ENCODE results near the gene MBNL3.

Gene MBNL3

DNA sequence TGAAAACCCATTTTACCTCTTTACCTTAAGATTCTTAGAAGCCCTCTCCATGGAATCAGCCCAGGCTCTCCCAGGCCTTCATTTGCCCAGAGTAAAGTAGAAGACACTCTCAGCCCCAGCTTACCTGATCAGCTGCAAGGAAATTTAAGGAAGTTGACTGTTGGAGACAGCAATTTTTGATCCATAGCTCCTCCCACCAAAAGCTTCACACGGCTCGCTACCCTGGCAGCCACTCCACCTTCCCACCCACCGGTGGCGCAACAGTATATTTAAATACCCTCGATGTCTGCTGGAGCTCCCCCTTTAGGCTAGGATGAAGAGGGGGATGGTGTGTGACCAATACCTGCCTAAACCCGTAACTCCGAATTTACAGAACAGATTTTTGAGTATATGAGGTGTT, 75.4 kb downstream of the MBNL3 start:
- Histone ChIP-seq H3K27me3 (ENCODE audit: control insufficient read depth, insufficient read depth, low read length) (peaks cover 13% of the 10 kb centered on the region), H3K4me3 (ENCODE audit: low read length) (peak overlapping the region; percentile 60), H3K9ac (ENCODE audit: low read length) (no peak overlapping the region), H3K27ac (ENCODE audit: low read length) (no peak overlapping the region), H3K4me1 (ENCODE audit: control insufficient read depth, low read depth, low read length) (peaks cover 36% of the 10 kb centered on the region), H3K36me3 (ENCODE audit: control insufficient read depth, low read depth, low read length) (no peaks in the 10 kb centered on the region), H3K9me3 (ENCODE audit: control insufficient read depth, low read depth, low read length) (peaks cover 16% of the 10 kb centered on the region)

DNA sequence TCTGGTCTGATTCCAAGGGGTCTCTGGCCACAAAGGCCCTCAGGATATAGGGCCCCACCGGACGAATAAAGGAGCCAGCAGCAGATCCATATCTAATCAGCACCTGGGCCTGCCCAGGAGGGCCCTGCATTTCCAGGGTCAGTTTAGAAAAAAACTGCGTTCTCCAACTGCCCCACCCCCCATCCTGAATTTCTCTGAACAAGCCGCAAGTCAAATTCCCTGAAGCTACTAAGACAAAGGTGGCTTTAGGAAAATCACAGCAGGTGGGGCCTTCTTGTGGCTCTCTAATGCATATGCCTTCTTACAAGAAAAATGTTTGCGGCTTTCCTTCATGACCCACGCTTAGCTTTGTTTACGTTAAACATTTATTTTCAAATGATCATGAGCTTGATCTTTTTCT, 76.6 kb downstream of the MBNL3 start:
- Histone ChIP-seq H3K9me3 (ENCODE audit: control insufficient read depth, low read depth, low read length) (peaks cover 14% of the 10 kb centered on the region), H3K4me1 (ENCODE audit: control insufficient read depth, low read depth, low read length) (peaks cover 41% of the 10 kb centered on the region), H3K9ac (ENCODE audit: low read length) (no peak overlapping the region), H3K4me3 (ENCODE audit: low read length) (peak overlapping the region; percentile 60), H3K27ac (ENCODE audit: low read length) (no peak overlapping the region), H3K36me3 (ENCODE audit: control insufficient read depth, low read depth, low read length) (no peaks in the 10 kb centered on the region), H3K27me3 (ENCODE audit: control insufficient read depth, insufficient read depth, low read length) (peaks cover 13% of the 10 kb centered on the region)

DNA sequence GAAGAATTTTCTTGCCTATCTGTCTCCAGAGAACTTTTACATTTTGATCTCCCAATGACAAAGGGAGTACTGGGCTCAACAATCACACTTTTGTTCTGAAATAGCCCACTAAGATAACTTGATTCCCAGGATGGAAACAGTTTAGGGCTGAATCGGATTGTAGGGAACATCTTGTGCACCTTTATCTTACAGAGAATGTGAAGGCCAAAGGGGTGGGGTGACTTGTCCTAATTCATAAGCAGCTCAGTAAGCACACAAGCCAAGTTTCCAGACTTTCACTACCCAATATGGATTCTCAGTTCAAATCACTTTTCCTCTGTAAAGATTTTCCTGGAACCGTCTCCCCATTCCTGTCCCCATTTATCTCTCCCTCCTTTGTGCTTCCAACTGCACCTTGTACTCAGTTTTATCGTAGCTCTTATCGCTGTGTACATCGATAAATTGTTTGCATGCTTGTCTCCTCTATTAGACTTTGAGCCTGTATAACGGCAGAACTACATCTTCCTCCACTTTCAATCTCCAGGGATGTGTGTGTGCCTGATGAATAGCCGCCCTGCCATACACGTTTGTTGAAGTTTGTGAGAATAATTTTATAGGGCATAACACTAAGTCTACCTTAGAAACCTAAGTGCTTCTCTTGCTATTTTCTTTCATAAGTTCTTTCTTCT, 77.4 kb downstream of the MBNL3 start:
- Histone ChIP-seq H3K27ac (ENCODE audit: low read length) (no peak overlapping the region), H3K27me3 (ENCODE audit: control insufficient read depth, insufficient read depth, low read length) (peaks cover 13% of the 10 kb centered on the region), H3K4me1 (ENCODE audit: control insufficient read depth, low read depth, low read length) (peaks cover 41% of the 10 kb centered on the region), H3K9ac (ENCODE audit: low read length) (no peak overlapping the region), H3K36me3 (ENCODE audit: control insufficient read depth, low read depth, low read length) (no peaks in the 10 kb centered on the region), H3K4me3 (ENCODE audit: low read length) (peak overlapping the region; percentile 60), H3K9me3 (ENCODE audit: control insufficient read depth, low read depth, low read length) (peaks cover 14% of the 10 kb centered on the region)

DNA sequence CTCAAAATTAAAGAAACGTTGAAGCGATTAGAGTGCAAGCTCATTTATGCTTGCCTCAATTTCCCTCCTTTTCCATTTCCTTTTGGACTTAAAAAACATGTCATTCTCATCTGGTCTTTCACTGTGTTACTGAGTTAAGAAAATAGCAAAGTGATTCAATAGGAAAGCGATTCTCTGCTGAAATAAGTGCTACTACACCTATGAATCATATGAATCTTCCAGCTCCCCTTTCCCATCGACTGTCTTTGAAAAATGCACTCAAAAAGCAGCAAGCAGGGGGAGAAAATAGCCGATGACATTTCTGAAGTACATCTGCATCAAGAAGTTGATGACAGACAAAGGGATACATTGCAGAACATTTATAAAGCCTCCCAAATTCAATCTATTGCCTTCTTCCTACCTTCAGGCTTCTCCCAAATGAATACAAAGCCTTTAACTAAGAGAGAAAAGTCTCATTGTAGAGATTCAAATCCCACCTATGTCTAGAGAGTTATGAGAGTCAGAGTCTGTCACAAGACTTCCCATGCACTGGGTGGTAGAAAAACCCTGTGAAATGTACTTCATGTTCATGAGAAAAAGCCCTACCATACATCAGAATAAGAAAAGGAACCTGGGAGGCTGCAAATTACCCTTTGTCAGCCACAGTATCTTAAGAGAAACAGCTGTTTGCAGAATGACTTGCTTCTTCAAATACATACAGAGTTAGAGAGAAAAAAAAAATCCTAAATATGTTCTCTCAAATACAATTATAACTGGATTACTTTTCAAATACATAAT, 78.9 kb downstream of the MBNL3 start:
- H3K9me3 ChIP-seq (ENCODE audit: control insufficient read depth, low read depth, low read length): peaks cover 16% of the 10 kb centered on the region
- peaks cover 13% of the 10 kb centered on the region for H3K27me3 ChIP-seq (ENCODE audit: control insufficient read depth, insufficient read depth, low read length)
- H3K9ac ChIP-seq (ENCODE audit: low read length): no peak overlapping the region
- peaks cover 41% of the 10 kb centered on the region for H3K4me1 ChIP-seq (ENCODE audit: control insufficient read depth, low read depth, low read length)
- no peak overlapping the region for H3K27ac ChIP-seq (ENCODE audit: low read length)
- no peaks in the 10 kb centered on the region for H3K36me3 ChIP-seq (ENCODE audit: control insufficient read depth, low read depth, low read length)
- peak overlapping the region; percentile 31 for H3K4me3 ChIP-seq (ENCODE audit: low read length)

DNA sequence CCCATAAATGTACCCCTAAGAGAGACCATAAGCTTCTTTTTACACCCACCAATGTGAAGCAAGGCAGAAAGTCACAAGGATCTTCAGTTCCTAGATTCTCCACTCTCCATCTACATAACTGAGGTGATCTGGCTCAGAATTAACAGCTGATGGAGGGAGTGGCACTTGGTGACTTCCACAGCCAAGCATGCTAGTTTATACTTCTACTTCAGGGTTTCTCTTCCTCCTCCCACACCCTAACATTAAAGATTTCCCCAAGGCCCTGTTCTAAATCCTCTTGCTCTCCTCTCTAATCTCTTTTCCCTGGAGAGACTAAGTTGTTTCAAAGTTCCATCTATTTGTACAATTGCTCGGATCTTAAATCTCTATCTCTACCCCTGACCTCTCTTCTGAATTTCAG, 81.1 kb downstream of the MBNL3 start:
- peaks cover 33% of the 10 kb centered on the region for H3K4me1 ChIP-seq (ENCODE audit: control insufficient read depth, low read depth, low read length)
- peaks cover 9% of the 10 kb centered on the region for H3K9me3 ChIP-seq (ENCODE audit: control insufficient read depth, low read depth, low read length)
- H3K4me3 ChIP-seq (ENCODE audit: low read length): no peak overlapping the region
- no peak overlapping the region for H3K9ac ChIP-seq (ENCODE audit: low read length)
- H3K27ac ChIP-seq (ENCODE audit: low read length): no peak overlapping the region
- H3K36me3 ChIP-seq (ENCODE audit: control insufficient read depth, low read depth, low read length): no peaks in the 10 kb centered on the region
- peaks cover 8% of the 10 kb centered on the region for H3K27me3 ChIP-seq (ENCODE audit: control insufficient read depth, insufficient read depth, low read length)

DNA sequence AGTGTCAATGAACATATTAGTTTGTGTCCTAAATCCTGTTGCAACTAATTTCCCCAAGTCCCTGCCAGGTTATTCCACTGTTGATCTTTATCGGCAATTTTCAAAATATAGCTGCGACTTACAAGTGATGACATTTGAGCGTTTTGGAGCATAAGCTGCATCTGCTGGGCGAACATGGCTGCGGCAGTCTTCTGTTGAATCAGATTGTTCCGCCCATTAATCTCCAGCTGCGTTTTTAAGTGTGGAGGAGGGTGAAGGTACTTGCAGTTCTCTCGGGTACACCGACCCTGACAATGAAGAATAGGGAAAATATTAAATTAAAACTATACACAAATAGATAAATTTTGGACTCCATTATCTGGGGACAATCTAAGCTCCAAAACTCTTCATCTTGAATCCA, 82.7 kb downstream of the MBNL3 start:
- peaks cover under 1% of the 10 kb centered on the region for H3K27me3 ChIP-seq (ENCODE audit: control insufficient read depth, insufficient read depth, low read length)
- H3K4me1 ChIP-seq (ENCODE audit: control insufficient read depth, low read depth, low read length): peaks cover 25% of the 10 kb centered on the region
- H3K9ac ChIP-seq (ENCODE audit: low read length): no peak overlapping the region
- H3K36me3 ChIP-seq (ENCODE audit: control insufficient read depth, low read depth, low read length): no peaks in the 10 kb centered on the region
- H3K27ac ChIP-seq (ENCODE audit: low read length): no peak overlapping the region
- H3K9me3 ChIP-seq (ENCODE audit: control insufficient read depth, low read depth, low read length): peaks cover 9% of the 10 kb centered on the region
- H3K4me3 ChIP-seq (ENCODE audit: low read length): no peak overlapping the region

DNA sequence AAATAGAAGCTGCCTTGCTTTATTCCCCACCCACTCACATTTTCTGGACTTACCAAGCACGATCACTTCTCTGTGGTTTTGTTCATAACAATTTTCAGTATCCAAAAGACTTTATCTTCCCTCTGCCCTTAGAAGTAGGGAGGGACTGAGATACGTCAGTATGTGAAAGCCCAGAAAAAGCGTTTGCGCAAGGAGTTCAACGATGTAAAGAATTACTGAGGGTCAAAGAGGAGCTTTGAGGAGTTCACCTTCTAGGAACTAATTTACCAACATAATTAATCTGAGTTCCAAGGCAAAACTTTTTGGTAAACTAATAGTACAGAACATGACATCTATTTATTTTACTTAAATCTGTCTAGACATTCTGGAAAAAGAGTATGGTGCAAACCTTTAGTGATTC, 84.6 kb downstream of the MBNL3 start:
- H3K27ac ChIP-seq (ENCODE audit: low read length): no peak overlapping the region
- no peak overlapping the region for H3K4me3 ChIP-seq (ENCODE audit: low read length)
- H3K4me1 ChIP-seq (ENCODE audit: control insufficient read depth, low read depth, low read length): peaks cover 9% of the 10 kb centered on the region
- no peaks in the 10 kb centered on the region for H3K36me3 ChIP-seq (ENCODE audit: control insufficient read depth, low read depth, low read length)
- no peak overlapping the region for H3K9ac ChIP-seq (ENCODE audit: low read length)
- peaks cover 11% of the 10 kb centered on the region for H3K9me3 ChIP-seq (ENCODE audit: control insufficient read depth, low read depth, low read length)
- no peaks in the 10 kb centered on the region for H3K27me3 ChIP-seq (ENCODE audit: control insufficient read depth, insufficient read depth, low read length)

DNA sequence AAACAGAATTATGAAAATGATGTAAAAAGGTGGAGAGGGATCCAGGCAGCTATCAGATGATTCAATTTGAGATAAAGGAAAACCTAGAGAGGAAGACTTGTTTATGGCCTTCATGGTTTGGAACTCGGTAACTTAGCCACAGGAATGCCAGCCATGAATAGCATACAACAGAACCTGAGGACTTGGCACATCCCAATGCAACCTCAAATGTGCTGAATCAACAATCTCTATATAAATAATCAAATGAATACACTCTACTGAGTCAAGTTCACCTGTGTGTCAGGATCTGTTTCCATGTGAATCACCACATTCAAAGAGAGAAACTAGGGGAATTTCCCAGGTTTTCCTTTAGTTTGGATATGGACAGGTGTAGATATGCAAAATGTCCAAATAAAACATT, 86.9 kb downstream of the MBNL3 start:
- no peak overlapping the region for H3K9ac ChIP-seq (ENCODE audit: low read length)
- H3K9me3 ChIP-seq (ENCODE audit: control insufficient read depth, low read depth, low read length): peaks cover 11% of the 10 kb centered on the region
- no peaks in the 10 kb centered on the region for H3K36me3 ChIP-seq (ENCODE audit: control insufficient read depth, low read depth, low read length)
- no peaks in the 10 kb centered on the region for H3K4me1 ChIP-seq (ENCODE audit: control insufficient read depth, low read depth, low read length)
- no peak overlapping the region for H3K4me3 ChIP-seq (ENCODE audit: low read length)
- H3K27ac ChIP-seq (ENCODE audit: low read length): no peak overlapping the region
- no peaks in the 10 kb centered on the region for H3K27me3 ChIP-seq (ENCODE audit: control insufficient read depth, insufficient read depth, low read length)

DNA sequence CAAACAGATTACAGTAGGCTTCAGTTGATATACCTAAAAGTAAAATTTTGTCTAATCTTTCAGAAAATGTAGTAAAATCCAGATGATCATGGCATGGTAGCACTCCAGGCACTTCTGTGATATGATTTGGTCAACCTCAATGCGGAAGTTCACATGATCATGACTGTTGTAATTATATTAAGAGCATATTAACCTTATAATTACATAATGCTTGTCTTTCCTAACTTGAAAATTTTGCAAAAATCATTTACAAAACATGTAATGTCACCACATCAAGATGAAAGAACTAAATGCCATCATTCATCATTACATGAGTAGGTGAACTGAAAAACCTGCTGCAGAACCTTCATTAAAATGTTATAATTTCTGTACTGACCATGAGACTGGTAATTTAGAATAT, 88.1 kb downstream of the MBNL3 start:
- H3K36me3 ChIP-seq (ENCODE audit: control insufficient read depth, low read depth, low read length): no peaks in the 10 kb centered on the region
- no peaks in the 10 kb centered on the region for H3K4me1 ChIP-seq (ENCODE audit: control insufficient read depth, low read depth, low read length)
- H3K27ac ChIP-seq (ENCODE audit: low read length): no peak overlapping the region
- peaks cover 5% of the 10 kb centered on the region for H3K9me3 ChIP-seq (ENCODE audit: control insufficient read depth, low read depth, low read length)
- no peak overlapping the region for H3K9ac ChIP-seq (ENCODE audit: low read length)
- H3K27me3 ChIP-seq (ENCODE audit: control insufficient read depth, insufficient read depth, low read length): no peaks in the 10 kb centered on the region
- no peak overlapping the region for H3K4me3 ChIP-seq (ENCODE audit: low read length)

DNA sequence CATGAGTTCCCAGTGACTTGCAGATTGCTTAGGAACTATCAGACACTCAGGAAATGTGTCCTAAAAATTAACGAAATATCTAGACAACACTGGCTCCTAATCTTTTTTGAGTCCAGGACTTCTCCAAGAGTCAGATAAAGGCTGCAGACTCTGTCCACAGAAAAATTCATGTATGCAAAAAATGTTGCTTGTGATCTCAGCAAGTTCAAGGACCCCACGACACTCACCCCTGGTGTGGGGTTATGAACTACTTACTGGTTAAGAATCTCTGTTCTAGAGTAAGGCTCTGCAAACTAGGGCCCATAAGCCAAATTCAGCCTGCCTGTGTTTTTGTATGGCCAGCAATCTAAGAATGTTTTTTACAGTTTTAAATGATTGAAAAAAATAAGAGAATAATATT, 93.2 kb downstream of the MBNL3 start:
- H3K36me3 ChIP-seq (ENCODE audit: control insufficient read depth, low read depth, low read length): no peaks in the 10 kb centered on the region
- peaks cover 14% of the 10 kb centered on the region for H3K9me3 ChIP-seq (ENCODE audit: control insufficient read depth, low read depth, low read length)
- no peak overlapping the region for H3K4me3 ChIP-seq (ENCODE audit: low read length)
- no peaks in the 10 kb centered on the region for H3K27me3 ChIP-seq (ENCODE audit: control insufficient read depth, insufficient read depth, low read length)
- no peaks in the 10 kb centered on the region for H3K4me1 ChIP-seq (ENCODE audit: control insufficient read depth, low read depth, low read length)
- H3K9ac ChIP-seq (ENCODE audit: low read length): no peak overlapping the region
- H3K27ac ChIP-seq (ENCODE audit: low read length): no peak overlapping the region

DNA sequence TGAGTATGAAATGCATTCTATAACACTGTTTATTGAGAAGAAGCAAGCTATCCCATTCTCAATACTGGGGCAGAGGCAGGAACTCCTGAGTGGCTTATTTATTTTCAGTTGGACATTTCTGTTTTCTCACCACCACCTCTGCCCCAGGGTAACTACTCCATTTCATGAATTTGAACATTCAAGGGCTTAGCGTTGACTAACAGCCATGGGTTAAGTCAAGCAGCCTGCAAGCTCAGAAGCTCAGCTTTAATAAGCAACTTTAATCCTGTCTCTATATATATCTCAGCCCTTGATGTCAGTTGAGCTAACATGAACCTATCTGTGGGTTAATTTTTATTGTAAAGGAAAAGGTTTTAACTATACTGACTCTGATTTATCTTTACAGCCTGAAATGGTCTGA, 93.8 kb downstream of the MBNL3 start:
- Histone ChIP-seq H3K27me3 (ENCODE audit: control insufficient read depth, insufficient read depth, low read length) (no peaks in the 10 kb centered on the region), H3K27ac (ENCODE audit: low read length) (no peak overlapping the region), H3K9ac (ENCODE audit: low read length) (no peak overlapping the region), H3K9me3 (ENCODE audit: control insufficient read depth, low read depth, low read length) (peaks cover 11% of the 10 kb centered on the region), H3K4me3 (ENCODE audit: low read length) (no peak overlapping the region), H3K4me1 (ENCODE audit: control insufficient read depth, low read depth, low read length) (no peaks in the 10 kb centered on the region), H3K36me3 (ENCODE audit: control insufficient read depth, low read depth, low read length) (no peaks in the 10 kb centered on the region)

DNA sequence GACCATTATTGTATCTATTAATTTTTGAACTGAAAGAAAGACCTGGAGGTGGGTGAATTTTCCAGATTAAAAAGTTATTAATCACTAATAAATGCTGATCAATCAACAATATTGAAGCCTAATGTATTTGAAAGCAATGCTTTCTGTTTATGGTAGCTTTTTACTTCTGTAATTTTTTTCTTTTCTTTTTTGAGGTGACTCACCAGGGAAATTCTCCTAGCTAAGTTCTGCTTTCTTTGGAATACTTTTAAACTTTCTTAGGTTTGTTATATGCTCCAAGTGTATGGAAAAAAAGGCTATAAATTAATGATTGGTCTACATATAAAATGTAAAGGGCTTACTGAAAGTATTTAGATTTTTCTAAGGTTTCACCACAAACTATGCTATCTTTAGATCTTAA, 94.2 kb downstream of the MBNL3 start:
- H3K4me3 ChIP-seq (ENCODE audit: low read length): no peak overlapping the region
- peaks cover 11% of the 10 kb centered on the region for H3K9me3 ChIP-seq (ENCODE audit: control insufficient read depth, low read depth, low read length)
- H3K36me3 ChIP-seq (ENCODE audit: control insufficient read depth, low read depth, low read length): no peaks in the 10 kb centered on the region
- no peaks in the 10 kb centered on the region for H3K27me3 ChIP-seq (ENCODE audit: control insufficient read depth, insufficient read depth, low read length)
- H3K27ac ChIP-seq (ENCODE audit: low read length): no peak overlapping the region
- H3K4me1 ChIP-seq (ENCODE audit: control insufficient read depth, low read depth, low read length): no peaks in the 10 kb centered on the region
- no peak overlapping the region for H3K9ac ChIP-seq (ENCODE audit: low read length)
